UCSD-AML1 (cell line): ENCODE measurements around the gene FZD2.
"Not testable (repeated sequence)": the region's sequence is repeated elsewhere in the genome, so short reads cannot be mapped to it uniquely, and the experiment has no call there.

ENCODE experiments used
- DNase-seq: peaks from one replicate; lab custom pipeline; 2025; ENCODE audit not compliant: unreplicated experiment; lab: John Stamatoyannopoulos, UW

FZD2 gene

GRCh38 chr17:44556832-44557606 is at the start of gene FZD2:
FZD2 (plus strand) TSS chr17:44557484; CDS start chr17:44557689, 205 bp downstream.
- peak; percentile 88 for DNase-seq

DNA sequence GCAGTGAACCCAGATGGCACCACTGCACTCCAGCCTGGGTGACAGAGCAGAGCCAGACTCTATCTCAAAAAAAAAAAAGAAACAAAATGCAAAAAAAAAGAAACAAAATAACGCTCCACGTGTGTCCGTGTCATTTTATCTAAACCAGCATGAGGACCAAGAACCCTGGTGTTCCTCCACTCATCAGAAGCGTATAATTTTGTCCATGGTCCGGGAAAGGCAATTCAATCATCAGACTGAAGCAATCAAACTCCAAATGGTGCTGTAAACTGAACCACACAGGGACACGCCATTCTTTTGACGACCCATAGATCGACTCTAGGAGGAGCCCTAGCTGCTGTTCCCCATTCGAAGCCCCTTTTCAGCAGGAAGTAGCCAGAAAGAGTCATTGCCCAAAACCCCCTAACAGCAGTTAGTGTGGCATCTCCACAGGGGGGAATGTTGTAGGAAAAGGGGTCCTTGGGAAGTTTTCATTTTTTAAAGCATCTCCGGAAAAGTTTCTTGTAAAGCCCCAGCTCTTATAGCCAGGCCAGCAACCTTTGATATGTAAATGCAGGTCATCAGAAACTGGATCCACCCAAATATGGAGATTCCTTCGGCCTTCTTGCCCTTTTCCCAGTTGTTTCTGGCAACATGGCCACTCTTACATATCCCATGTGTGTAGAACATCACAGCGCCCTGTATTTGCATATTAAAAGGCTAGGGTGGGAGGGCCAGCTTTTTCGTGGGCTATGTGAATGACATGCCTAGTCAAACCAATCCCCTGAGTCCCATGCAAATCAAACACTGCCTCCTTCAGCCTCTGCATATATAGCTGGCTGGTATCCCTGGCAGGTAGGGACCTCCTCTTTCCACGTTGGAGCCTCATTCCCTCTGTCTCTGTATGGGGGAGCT is 45.8 kb upstream of the FZD2 start:
- DNase-seq, result not testable (repeated sequence)

GRCh38 chr17:44518032-44518431 is 39.3 kb upstream of the FZD2 start:
- no peak for DNase-seq

GRCh38 chr17:44522883-44523671 is 34.2 kb upstream of the FZD2 start:
- peak; percentile 87 for DNase-seq

GRCh38 chr17:44523672-44523972 is 33.7 kb upstream of the FZD2 start:
- no peak for DNase-seq

- DNase-seq, result no peak
These were observed 30.2 kb upstream of the FZD2 start for GRCh38 chr17:44527102-44527501.

DNA sequence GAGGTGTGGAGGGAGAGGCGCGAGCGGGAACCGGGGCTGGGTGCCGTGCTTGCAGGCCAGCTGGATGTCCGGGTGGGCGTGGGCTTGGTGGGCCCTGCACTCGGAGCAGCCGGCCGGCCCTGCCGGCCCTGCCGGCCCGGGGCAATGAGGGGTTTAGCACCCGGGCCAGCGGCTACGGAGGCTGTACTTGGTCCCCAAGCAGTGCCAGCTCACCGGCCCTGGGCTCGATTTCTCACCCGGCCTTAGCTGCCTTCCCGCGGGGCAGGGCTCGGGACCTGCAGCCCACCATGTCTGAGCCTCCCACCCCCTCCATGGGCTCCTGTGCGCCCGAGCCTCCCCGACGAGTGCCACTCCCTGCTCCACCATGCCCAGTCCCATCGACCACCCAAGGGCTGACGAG is 29.3 kb upstream of the FZD2 start:
- DNase-seq, result no peak

GRCh38 chr17:44529864-44530263 is 27.4 kb upstream of the FZD2 start:
- DNase-seq, result no peak

DNA sequence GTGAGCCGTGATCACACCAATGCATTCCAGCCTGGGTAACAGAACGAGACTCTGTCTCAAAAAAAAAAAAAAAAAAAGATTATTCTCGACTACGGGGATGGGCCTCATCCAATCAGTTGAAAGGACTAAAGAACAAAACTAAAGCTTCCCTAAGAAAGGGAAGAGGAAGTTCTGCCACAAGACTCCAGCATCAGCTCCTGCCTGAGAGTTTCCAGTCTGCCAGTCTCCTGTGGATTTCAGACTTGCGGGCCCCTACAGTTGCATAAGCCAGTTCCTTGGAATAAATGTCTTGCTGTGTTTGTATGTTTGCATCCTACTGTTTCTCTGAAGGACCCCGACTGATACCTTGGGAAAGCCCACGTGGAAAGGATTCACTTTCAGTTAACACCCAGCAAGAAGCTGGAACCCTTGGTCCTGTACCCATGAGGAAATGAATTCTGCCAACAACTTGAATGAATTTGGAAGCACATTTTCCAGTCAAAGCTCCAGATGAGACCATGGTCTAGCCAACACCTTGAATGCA is 26.3 kb upstream of the FZD2 start:
- DNase-seq, result no peak

DNA sequence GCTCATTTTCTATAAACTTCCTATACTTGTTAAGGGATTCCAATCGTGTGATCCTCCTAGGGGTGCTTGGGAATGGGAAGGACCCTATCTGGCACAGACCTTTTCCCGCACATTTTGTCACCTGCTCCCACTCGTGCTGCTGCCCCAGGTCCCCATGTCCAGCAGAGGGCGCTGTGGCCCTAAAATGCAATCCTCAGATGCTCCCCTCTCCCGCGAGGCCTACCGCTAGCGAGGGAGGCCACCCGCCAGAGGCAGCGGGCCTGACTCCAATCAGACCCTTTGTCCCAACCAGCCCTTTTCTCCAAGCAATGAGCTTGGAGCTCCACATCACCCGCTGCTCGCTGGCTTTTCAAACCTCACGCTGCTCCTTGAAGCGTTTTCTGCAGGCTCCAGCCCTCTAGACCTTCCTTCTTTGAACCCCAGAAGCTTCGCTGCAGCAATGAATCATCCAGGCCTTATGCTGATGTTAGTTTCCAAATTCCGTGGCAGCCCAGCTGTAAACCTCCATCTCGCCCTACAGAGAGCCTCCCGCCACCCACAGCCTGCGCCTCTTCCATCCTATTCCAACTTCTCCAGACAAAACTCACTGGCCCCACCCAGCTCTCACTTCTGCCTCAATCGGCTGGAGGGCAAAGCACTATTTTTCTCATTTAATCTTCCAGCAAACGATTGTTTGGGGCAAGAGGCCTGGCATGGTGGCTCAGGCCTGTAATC is 23.6 kb upstream of the FZD2 start:
- DNase-seq, result peak; percentile 84

GRCh38 chr17:44536090-44536953 is 21.0 kb upstream of the FZD2 start:
- DNase-seq, result peak; percentile 53

DNA sequence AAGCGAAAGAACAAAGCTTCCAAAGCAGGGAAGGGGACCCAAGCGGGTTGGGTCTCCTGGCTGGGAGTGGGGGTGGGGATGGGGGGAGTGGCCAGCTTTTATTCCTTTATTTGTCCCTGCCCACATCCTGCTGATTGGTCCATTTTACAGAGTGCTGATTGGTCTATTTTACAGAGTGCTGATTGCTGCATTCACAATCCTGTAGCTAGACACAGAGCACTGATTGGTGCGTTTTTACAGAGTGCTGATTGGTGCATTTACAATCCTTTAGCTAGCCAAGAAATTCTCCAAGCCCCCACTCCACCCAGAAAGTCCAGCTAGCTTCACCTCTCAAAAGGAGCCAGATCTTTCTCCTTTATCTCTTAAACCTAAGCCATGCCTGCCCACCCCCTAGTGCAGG is 19.4 kb upstream of the FZD2 start:
- not testable (repeated sequence) for DNase-seq

DNA sequence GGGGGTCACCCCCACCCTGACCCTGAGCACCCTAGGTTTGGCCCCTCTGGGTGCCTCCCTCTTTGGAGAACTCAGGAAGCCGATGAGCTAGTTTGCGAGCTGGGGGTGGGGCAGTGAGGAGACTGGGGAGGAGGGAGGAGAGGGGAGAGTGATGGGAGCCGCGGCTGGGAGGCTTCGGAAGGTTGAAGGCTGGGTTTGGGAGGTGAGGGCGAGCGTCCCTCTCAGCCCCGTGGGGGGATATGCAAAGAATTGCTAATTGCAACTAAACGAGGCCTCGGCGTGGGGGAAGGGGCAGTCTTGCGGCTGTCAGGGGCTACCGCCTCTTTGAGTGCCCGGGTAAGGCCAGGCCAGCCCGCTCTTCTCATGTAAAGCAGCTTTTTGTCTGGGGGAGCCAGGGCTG is 17.6 kb upstream of the FZD2 start:
- DNase-seq, result no peak

DNA sequence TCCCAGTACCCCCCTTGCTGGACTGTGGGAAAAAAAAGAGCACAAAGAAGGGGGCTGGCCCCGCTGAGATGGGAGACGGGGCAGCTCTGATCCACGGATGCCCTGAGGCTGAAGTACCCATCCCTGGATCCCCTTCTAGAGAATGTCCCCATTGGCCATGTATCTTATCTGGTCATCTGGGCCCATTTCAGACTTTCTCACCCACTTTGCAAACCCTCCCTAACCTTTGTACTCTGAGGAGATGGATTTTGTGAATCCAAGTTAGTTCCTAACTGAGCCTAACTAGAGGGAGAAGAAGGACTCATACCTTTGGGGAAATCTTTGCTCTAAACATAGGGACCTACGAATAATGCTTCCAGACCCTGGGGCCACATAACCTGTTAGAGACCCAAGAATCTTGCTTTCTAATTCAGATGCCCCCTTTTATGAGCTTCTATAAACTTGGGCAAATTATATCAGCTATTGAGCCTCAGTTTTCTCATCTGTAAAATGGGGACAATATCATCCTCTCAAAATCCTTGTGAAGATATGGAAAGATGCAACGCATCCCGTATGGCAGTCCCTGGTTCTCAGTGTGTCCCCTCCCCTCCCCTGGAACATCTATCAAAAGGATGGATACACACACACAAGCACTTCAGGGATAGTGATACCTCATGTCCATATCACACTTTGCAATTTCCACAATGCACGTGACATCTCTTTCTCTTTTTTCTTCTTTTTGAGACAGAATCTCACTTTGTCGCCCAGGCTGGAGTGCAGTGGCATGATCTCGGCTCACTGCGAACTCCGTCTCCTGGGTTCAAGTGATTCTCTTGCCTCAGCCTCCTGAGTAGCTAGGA is 16.8 kb upstream of the FZD2 start:
- no peak for DNase-seq

- DNase-seq, result no peak
These were observed 15.3 kb upstream of the FZD2 start for GRCh38 chr17:44541884-44542581.

- DNase-seq, result no peak
These were observed 13.9 kb upstream of the FZD2 start for GRCh38 chr17:44543213-44543904.

DNA sequence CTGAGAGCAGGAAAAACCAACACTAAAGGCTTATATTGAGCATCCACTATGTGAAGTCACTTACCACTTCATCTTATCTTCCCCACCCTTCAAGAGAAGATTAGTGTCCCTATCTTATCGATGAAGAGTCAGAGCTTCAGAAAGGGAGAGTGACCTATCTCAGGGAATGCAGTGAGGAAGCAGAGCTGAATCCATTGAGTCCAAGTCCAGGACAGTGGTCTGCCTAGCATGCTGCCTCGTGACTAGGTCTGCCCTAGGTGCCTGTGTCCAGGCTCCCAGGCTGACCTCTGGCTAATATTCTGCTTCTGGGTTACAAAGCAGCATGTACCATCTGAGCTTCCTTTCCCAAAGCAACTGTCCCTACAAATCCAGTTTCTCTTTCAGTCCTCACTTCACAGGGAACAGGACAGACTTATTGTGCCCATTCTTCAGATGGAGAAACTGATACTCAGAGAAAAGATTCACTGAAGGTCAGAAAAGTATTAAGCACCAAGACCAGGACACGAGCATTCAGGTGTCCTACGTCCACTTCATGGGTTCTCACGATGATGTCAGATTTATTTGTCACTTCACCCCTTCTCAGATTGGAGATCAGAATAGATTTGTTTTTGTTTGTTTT is 13.3 kb upstream of the FZD2 start:
- no peak for DNase-seq
